Progenitor cell of endocrine pancreas (in vitro differentiated cells): ENCODE data around the gene CD36. TPM values are rescaled to one million over a fixed set of nuclear protein-coding genes. Genes with fewer than 3 reads are reported as not detected.

Experiments used
- DNase-seq: peaks from one replicate; pipeline ENCODE4 v3.0.0; 2021; ENCODE audit warnings: low spot score; ENCODE audit not compliant: unreplicated experiment
- H3K27ac Mint-ChIP-seq: 2 replicates; pipeline ENCODE4 v1.8.0; 2021; ENCODE audit warnings: mild to moderate bottlenecking, moderate library complexity, mixed read lengths
- H3K27me3 Mint-ChIP-seq: 2 replicates; pipeline ENCODE4 v1.8.0; 2021; ENCODE audit warnings: mixed read lengths
- H3K36me3 Mint-ChIP-seq: 2 replicates; pipeline ENCODE4 v1.8.0; 2022; ENCODE audit warnings: mixed read lengths; ENCODE audit not compliant: insufficient read depth
- H3K4me1 Mint-ChIP-seq: 2 replicates; pipeline ENCODE4 v1.8.0; 2021; ENCODE audit warnings: low read depth, mixed read lengths
- H3K4me3 Mint-ChIP-seq: 2 replicates; pipeline ENCODE4 v1.8.0; 2021; ENCODE audit warnings: low read depth, mild to moderate bottlenecking, moderate library complexity, mixed read lengths
- H3K9me3 Mint-ChIP-seq: 2 replicates; pipeline ENCODE4 v1.8.0; 2021; ENCODE audit warnings: low read depth, mixed read lengths
- CTCF ChIP-seq: fragments of 200-600 bp; sonication (generic); IDR thresholded peaks from one replicate; pipeline ENCODE4 v1.5.0; 2021; ENCODE audit warnings: antibody characterized with exemption, mild to moderate bottlenecking; ENCODE audit not compliant: unreplicated experiment
- total RNA-seq: library from RNA; stranded (reverse); gene quantifications from 2 replicates; pipeline ENCODE4 v1.2.1, GENCODE V29; 2021

The CD36 gene
- total RNA-seq, 1 donor from 2014 or later, result 7.7 TPM

- Mint-ChIP-seq H3K9me3 (peaks cover 5% of the 10 kb centered on the region), H3K27ac (no peak overlapping the region), H3K4me1 (peaks cover 2% of the 10 kb centered on the region), H3K36me3 (no peaks in the 10 kb centered on the region), H3K4me3 (no peak overlapping the region), H3K27me3 (no peaks in the 10 kb centered on the region)
- DNase-seq, result no peak
- TF ChIP-seq CTCF, result no peak
Observed at GRCh38 chr7:80636709-80637108, 1.7 kb upstream of the CD36 start.

- Mint-ChIP-seq H3K9me3 (peaks cover 5% of the 10 kb centered on the region), H3K27me3 (no peaks in the 10 kb centered on the region), H3K4me3 (no peak overlapping the region), H3K4me1 (peaks cover 2% of the 10 kb centered on the region), H3K27ac (no peak overlapping the region), H3K36me3 (no peaks in the 10 kb centered on the region)
- no peak for DNase-seq
- TF ChIP-seq CTCF, result no peak
Observed at GRCh38 chr7:80637454-80637853, 988 bp upstream of the CD36 start.

- no peak overlapping the region for H3K4me3 Mint-ChIP-seq
- peaks cover 2% of the 10 kb centered on the region for H3K4me1 Mint-ChIP-seq
- H3K36me3 Mint-ChIP-seq, result no peaks in the 10 kb centered on the region
- H3K27ac Mint-ChIP-seq, result no peak overlapping the region
- H3K27me3 Mint-ChIP-seq, result no peaks in the 10 kb centered on the region
- no peak for TF ChIP-seq CTCF
- peaks cover 5% of the 10 kb centered on the region for H3K9me3 Mint-ChIP-seq
- DNase-seq, result no peak
Observed at GRCh38 chr7:80639011-80639410, 569 bp downstream of the CD36 start.

- no peaks in the 10 kb centered on the region for H3K27me3 Mint-ChIP-seq
- H3K27ac Mint-ChIP-seq, result no peak overlapping the region
- H3K36me3 Mint-ChIP-seq, result no peaks in the 10 kb centered on the region
Observed at GRCh38 chr7:80640846-80641245, 2.4 kb downstream of the CD36 start.

GRCh38 chr7:80641548-80641947 lies 3.1 kb downstream of the CD36 start:
- no peak overlapping the region for H3K27ac Mint-ChIP-seq
- peaks cover 1% of the 10 kb centered on the region for H3K4me1 Mint-ChIP-seq
- H3K27me3 Mint-ChIP-seq, result no peaks in the 10 kb centered on the region
- H3K4me3 Mint-ChIP-seq, result no peak overlapping the region
- DNase-seq, result no peak
- no peaks in the 10 kb centered on the region for H3K36me3 Mint-ChIP-seq
- H3K9me3 Mint-ChIP-seq, result peaks cover 5% of the 10 kb centered on the region
- no peak for TF ChIP-seq CTCF

More at GRCh38 chr7:80640846-80641245, 2.4 kb downstream of the CD36 start:
- Mint-ChIP-seq H3K4me3 (no peak overlapping the region), H3K9me3 (peaks cover 5% of the 10 kb centered on the region), H3K4me1 (peaks cover 1% of the 10 kb centered on the region)
- DNase-seq, result no peak
- no peak for TF ChIP-seq CTCF
